Vagina (tissue), 2 donors: ENCODE data around the gene SEPHS2. TPM values are rescaled to one million over a fixed set of nuclear protein-coding genes. Genes with fewer than 3 reads are reported as not detected.

ENCODE experiments used
- DNase-seq, 2 donors: peaks; one replicate each; pipeline ENCODE4 v3.0.0-alpha.2; 2017; ENCODE audit errors: extremely low spot score in 2 of 2
- H3K27ac ChIP-seq: fragments of 200-600 bp; sonication (generic); one replicate; pipeline ENCODE4 v1.5.1; 2019
- H3K27me3 ChIP-seq: fragments of 200-600 bp; sonication (generic); one replicate; pipeline ENCODE4 v1.5.1; 2019
- H3K36me3 ChIP-seq, 2 donors: fragments of 200-600 bp; sonication (generic); one replicate each; pipeline ENCODE4 v1.5.1; 2017 to 2019
- H3K4me1 ChIP-seq: fragments of 200-600 bp; sonication (generic); one replicate; pipeline ENCODE4 v1.5.1; 2019
- H3K4me3 ChIP-seq, 2 donors: fragments of 200-600 bp; sonication (generic); 1 replicate in 1 of 2; 2 replicates in 1 of 2; pipeline ENCODE4 v1.5.1; 2016 to 2019
- H3K9me3 ChIP-seq: fragments of 200-600 bp; sonication (generic); one replicate; pipeline ENCODE4 v1.5.1; 2019
- POLR2A ChIP-seq, 2 donors: fragments of 450-650 bp; IDR thresholded peaks; one replicate each; pipeline ENCODE4 v1.6.1; 2017; ENCODE audit warnings: antibody characterized with exemption in 2 of 2, mild to moderate bottlenecking in 2 of 2, moderate library complexity in 2 of 2
- POLR2AphosphoS5 ChIP-seq, 2 donors: sonication (generic); formaldehyde crosslinking; IDR thresholded peaks; one replicate each; pipeline ENCODE4 v1.9.0; 2017; ENCODE audit warnings: antibody characterized with exemption in 2 of 2, mild to moderate bottlenecking in 2 of 2, low read depth in 1 of 2; ENCODE audit not compliant: insufficient read depth in 1 of 2
- intact Hi-C: fragments of 100-400 bp; cut with DNase I; formaldehyde crosslinking; loops from one replicate; pipeline ENCODE4 v1.15.1; 2023
- total RNA-seq: library from RNA; depleted of rRNA; stranded (reverse); fragments of >200 nt; gene quantifications from one replicate; pipeline ENCODE4 v1.2.3, GENCODE V29; 2016
- TF ChIP-seq, protein P1 (sequence below), 3 experiments: fragments of 450-650 bp in 2 of 3; fragments of 200-600 bp in 1 of 3; sonication (generic) in 1 of 3; IDR thresholded peaks; one replicate each; pipeline ENCODE4 v1.5.1; 2017 to 2019; ENCODE audit warnings: antibody characterized with exemption in 3 of 3, mild to moderate bottlenecking in 2 of 3, moderate library complexity in 2 of 3

Gene SEPHS2
- total RNA-seq, 1 donor from 2014 or later: 28.0 TPM

GRCh38 chr16:30474684-30475083 is 29.0 kb upstream of the SEPHS2 start:
- DNase-seq: no peak
- no peaks in the 10 kb centered on the region for H3K36me3 ChIP-seq
- H3K4me3 ChIP-seq: no peak overlapping the region
- intact Hi-C loops: no loop called here
- no peaks in the 10 kb centered on the region for H3K9me3 ChIP-seq
- TF ChIP-seq POLR2AphosphoS5 (IDR thresholded peaks at IDR 0.05; ENCODE audit: insufficient read depth in 1 of 2, low read depth in 1 of 2) (no peak), POLR2A (IDR thresholded peaks at IDR 0.05) (no peak)
- TF ChIP-seq, protein P1, sequence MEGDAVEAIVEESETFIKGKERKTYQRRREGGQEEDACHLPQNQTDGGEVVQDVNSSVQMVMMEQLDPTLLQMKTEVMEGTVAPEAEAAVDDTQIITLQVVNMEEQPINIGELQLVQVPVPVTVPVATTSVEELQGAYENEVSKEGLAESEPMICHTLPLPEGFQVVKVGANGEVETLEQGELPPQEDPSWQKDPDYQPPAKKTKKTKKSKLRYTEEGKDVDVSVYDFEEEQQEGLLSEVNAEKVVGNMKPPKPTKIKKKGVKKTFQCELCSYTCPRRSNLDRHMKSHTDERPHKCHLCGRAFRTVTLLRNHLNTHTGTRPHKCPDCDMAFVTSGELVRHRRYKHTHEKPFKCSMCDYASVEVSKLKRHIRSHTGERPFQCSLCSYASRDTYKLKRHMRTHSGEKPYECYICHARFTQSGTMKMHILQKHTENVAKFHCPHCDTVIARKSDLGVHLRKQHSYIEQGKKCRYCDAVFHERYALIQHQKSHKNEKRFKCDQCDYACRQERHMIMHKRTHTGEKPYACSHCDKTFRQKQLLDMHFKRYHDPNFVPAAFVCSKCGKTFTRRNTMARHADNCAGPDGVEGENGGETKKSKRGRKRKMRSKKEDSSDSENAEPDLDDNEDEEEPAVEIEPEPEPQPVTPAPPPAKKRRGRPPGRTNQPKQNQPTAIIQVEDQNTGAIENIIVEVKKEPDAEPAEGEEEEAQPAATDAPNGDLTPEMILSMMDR (IDR thresholded peaks at IDR 0.05): no peak
- H3K27ac ChIP-seq: no peak overlapping the region
- no peaks in the 10 kb centered on the region for H3K27me3 ChIP-seq
- H3K4me1 ChIP-seq: no peaks in the 10 kb centered on the region

- Histone ChIP-seq H3K27me3 (no peaks in the 10 kb centered on the region), H3K36me3 (no peaks in the 10 kb centered on the region), H3K27ac (no peak overlapping the region), H3K4me1 (no peaks in the 10 kb centered on the region), H3K9me3 (no peaks in the 10 kb centered on the region), H3K4me3 (peak overlapping the region in 1 of 2 donors; percentile 17)
- no peak for DNase-seq
- intact Hi-C loops: no loop called here
- TF ChIP-seq POLR2AphosphoS5 (IDR thresholded peaks at IDR 0.05; ENCODE audit: insufficient read depth in 1 of 2, low read depth in 1 of 2): no peak
- TF ChIP-seq, protein P1 (IDR thresholded peaks at IDR 0.05): no peak
- no peak for TF ChIP-seq POLR2A (IDR thresholded peaks at IDR 0.05)
Measured at GRCh38 chr16:30474074-30474452, 28.4 kb upstream of the SEPHS2 start.

- no peaks in the 10 kb centered on the region for H3K36me3 ChIP-seq
- no peak overlapping the region for H3K27ac ChIP-seq
- H3K9me3 ChIP-seq: no peaks in the 10 kb centered on the region
- TF ChIP-seq, protein P1 (IDR thresholded peaks at IDR 0.05): no peak
- TF ChIP-seq POLR2A (IDR thresholded peaks at IDR 0.05) (no peak), POLR2AphosphoS5 (IDR thresholded peaks at IDR 0.05; ENCODE audit: insufficient read depth in 1 of 2, low read depth in 1 of 2) (no peak)
- intact Hi-C loops: no loop called here
- no peaks in the 10 kb centered on the region for H3K27me3 ChIP-seq
- DNase-seq: no peak
- H3K4me1 ChIP-seq: no peaks in the 10 kb centered on the region
- H3K4me3 ChIP-seq: peak overlapping the region in 1 of 2 donors; percentile 17
Measured at GRCh38 chr16:30473231-30474073, 27.8 kb upstream of the SEPHS2 start.

DNA sequence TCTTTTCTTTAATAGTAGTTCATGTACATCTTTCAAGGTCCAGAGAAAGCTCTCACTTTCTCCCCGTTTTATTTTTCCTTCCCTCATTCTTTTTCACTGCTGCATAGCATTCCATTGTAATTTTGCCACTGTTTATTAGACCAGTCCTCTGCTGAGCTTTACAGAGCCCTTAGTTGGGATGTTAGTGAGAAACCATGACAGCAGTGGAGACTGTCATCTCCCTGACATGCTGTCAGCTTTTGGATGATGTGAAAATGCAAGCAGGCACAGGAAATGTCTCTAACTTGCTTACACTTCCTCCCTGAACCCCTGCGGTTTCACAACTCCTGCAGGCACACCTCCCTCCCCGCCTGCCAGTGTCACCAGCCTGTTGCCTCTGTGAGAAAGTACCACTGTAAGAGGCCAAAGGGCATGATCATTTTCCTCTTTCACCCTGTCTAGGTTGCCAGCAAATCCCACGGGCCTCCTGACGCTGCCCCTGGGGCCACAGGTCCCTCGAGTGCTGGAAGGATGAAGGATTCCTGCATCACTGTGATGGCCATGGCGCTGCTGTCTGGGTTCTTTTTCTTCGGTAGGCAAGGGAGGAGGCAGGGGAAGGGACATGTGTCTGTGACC is 26.8 kb upstream of the SEPHS2 start, which contains the start of gene ITGAL:
TSS of gene ITGAL (plus strand) at position 415 of the 615 bp plus-strand sequence. CDS start at position 511, 96 bp downstream.
- no peaks in the 10 kb centered on the region for H3K4me1 ChIP-seq
- no peaks in the 10 kb centered on the region for H3K27me3 ChIP-seq
- TF ChIP-seq, protein P1 (IDR thresholded peaks at IDR 0.05): no peak
- TF ChIP-seq POLR2A (IDR thresholded peaks at IDR 0.05) (no peak), POLR2AphosphoS5 (IDR thresholded peaks at IDR 0.05; ENCODE audit: insufficient read depth in 1 of 2, low read depth in 1 of 2) (peak in 1 of 2 donors; percentile 35)
- no peak within 1 kb of the TSS for H3K27ac ChIP-seq
- DNase-seq: no peak
- no peaks in the 10 kb centered on the region for H3K36me3 ChIP-seq
- intact Hi-C loops: no loop called here
- peak within 1 kb of the TSS in 1 of 2 donors; percentile 17 for H3K4me3 ChIP-seq
- H3K9me3 ChIP-seq: no peaks in the 10 kb centered on the region

DNA sequence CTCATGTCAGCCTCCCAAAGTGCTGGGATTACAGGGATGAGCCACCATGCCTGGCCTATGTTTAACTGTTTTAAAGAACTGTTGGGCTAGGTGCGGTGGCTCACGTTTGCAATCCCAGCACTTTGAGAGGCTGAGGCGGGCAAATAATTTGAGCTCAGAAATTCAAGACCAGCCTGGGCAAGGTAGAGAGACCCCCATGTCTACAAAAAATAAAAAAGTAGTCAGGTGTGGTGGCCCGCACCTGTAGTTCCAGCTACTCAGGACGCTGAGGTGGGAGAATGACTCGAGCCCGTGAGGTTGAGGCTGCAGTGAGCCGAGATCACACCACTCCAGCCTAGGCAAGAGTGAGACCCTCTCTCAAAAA is 24.9 kb upstream of the SEPHS2 start:
- Histone ChIP-seq H3K9me3 (no peaks in the 10 kb centered on the region), H3K4me1 (no peaks in the 10 kb centered on the region), H3K27me3 (no peaks in the 10 kb centered on the region), H3K27ac (no peak overlapping the region), H3K4me3 (no peak overlapping the region), H3K36me3 (no peaks in the 10 kb centered on the region)
- TF ChIP-seq POLR2A (IDR thresholded peaks at IDR 0.05) (no peak), POLR2AphosphoS5 (IDR thresholded peaks at IDR 0.05; ENCODE audit: insufficient read depth in 1 of 2, low read depth in 1 of 2) (no peak)
- TF ChIP-seq, protein P1 (IDR thresholded peaks at IDR 0.05): no peak
- DNase-seq: no peak
- intact Hi-C loops: no loop called here
